GM23248 (cell line): Measurements from ENCODE around the gene TMEM164. TPM values are rescaled to one million over a fixed set of nuclear protein-coding genes. Genes with fewer than 3 reads are reported as not detected.
"Not testable (repeated sequence)": the region's sequence is repeated elsewhere in the genome, so short reads cannot be mapped to it uniquely, and the experiment has no call there.

Experiments used
- DNase-seq: peaks from one replicate; pipeline ENCODE4 v3.0.0-alpha.2; 2015
- H2AFZ ChIP-seq: fragments of 200-600 bp; sonication (generic); 2 replicates; pipeline ENCODE4 v1.6.1; 2016; ENCODE audit warnings: antibody characterized with exemption
- H3F3A ChIP-seq: fragments of 200-600 bp; sonication (generic); 2 replicates; pipeline ENCODE4 v1.6.1; 2016; ENCODE audit warnings: mild to moderate bottlenecking, antibody characterized with exemption, mixed run types; ENCODE audit not compliant: insufficient read depth
- H3K27ac ChIP-seq: fragments of 200-600 bp; sonication (generic); 2 replicates; pipeline ENCODE4 v1.5.1; 2016; ENCODE audit warnings: mild to moderate bottlenecking
- H3K27me3 ChIP-seq: fragments of 200-600 bp; sonication (generic); replicated peaks from 2 replicates; pipeline ENCODE4 v1.6.1; 2016; ENCODE audit warnings: mild to moderate bottlenecking; ENCODE audit not compliant: insufficient read depth
- H3K36me3 ChIP-seq: fragments of 200-600 bp; sonication (generic); 2 replicates; pipeline ENCODE4 v1.6.1; 2016; ENCODE audit warnings: low read depth, mild to moderate bottlenecking
- H3K4me1 ChIP-seq: fragments of 200-600 bp; sonication (generic); 2 replicates; pipeline ENCODE4 v1.6.1; 2016; ENCODE audit warnings: mild to moderate bottlenecking; ENCODE audit not compliant: insufficient read depth
- H3K4me2 ChIP-seq: fragments of 200-600 bp; sonication (generic); one replicate; pipeline ENCODE4 v1.6.1; 2016; ENCODE audit warnings: mild to moderate bottlenecking; ENCODE audit not compliant: unreplicated experiment
- H3K4me3 ChIP-seq: fragments of 200-600 bp; sonication (generic); 2 replicates; pipeline ENCODE4 v1.5.1; 2016; ENCODE audit warnings: mild to moderate bottlenecking
- H3K79me2 ChIP-seq: fragments of 200-600 bp; sonication (generic); 2 replicates; pipeline ENCODE4 v1.6.1; 2016; ENCODE audit warnings: mild to moderate bottlenecking; ENCODE audit not compliant: insufficient read depth
- H3K9ac ChIP-seq: fragments of 200-600 bp; sonication (generic); 2 replicates; pipeline ENCODE4 v1.6.1; 2016; ENCODE audit warnings: mild to moderate bottlenecking
- H3K9me2 ChIP-seq: fragments of 200-600 bp; sonication (generic); 2 replicates; pipeline ENCODE4 v1.6.1; 2016; ENCODE audit warnings: mixed run types, mild to moderate bottlenecking, moderate library complexity; ENCODE audit not compliant: insufficient read depth
- H3K9me3 ChIP-seq: fragments of 200-600 bp; sonication (generic); one replicate; pipeline ENCODE4 v1.6.1; 2017; ENCODE audit warnings: low read depth
- H4K20me1 ChIP-seq: fragments of 200-600 bp; sonication (generic); 2 replicates; pipeline ENCODE4 v1.6.0; 2016; ENCODE audit not compliant: insufficient read depth
- EZH2 ChIP-seq: fragments of 200-600 bp; sonication (generic); IDR thresholded peaks from 2 replicates; pipeline ENCODE4 v1.6.1; 2018; ENCODE audit warnings: antibody characterized with exemption, mild to moderate bottlenecking; ENCODE audit not compliant: insufficient read depth, poor library complexity, severe bottlenecking
- EZH2phosphoT487 ChIP-seq: fragments of 200-600 bp; sonication (generic); IDR thresholded peaks from 2 replicates; pipeline ENCODE4 v1.6.1; 2018; ENCODE audit warnings: antibody characterized with exemption, moderate library complexity, mild to moderate bottlenecking, low read depth; ENCODE audit not compliant: insufficient read depth
- WGBS, 2 experiments: methylation state at CpG; one replicate each; pipeline ENCODE4 v1.1.6; 2015 to 2017; ENCODE audit warnings: low lambda C conversion rate in 2 of 2, low coverage in 1 of 2; ENCODE audit errors: missing lambda C conversion rate in 2 of 2; 5-methylcytosine and 5-hydroxymethylcytosine counted together
- in situ Hi-C: fragments of 300-500 bp; cut with MboI; formaldehyde crosslinking; loops from 2 replicates; pipeline ENCODE4 v1.15.0; 2020
- polyA plus RNA-seq: library from polyadenylated mRNA; unstranded; fragments of >200 nt; fragmentation: Nextera tagmentation; extraction: Ambion mirVana; gene quantifications from 2 replicates; pipeline ENCODE4 v1.2.1, GENCODE V29; 2016
- total RNA-seq: library from RNA; depleted of rRNA; stranded (reverse); fragments of >200 nt; shearing (Covaris generic); gene quantifications from 2 replicates; pipeline ENCODE4 v1.2.3, GENCODE V29; 2014

Gene TMEM164
- total and polyA plus RNA-seq, 2 experiments from 2014 or later = 1.4 to 9.1 TPM

DNA sequence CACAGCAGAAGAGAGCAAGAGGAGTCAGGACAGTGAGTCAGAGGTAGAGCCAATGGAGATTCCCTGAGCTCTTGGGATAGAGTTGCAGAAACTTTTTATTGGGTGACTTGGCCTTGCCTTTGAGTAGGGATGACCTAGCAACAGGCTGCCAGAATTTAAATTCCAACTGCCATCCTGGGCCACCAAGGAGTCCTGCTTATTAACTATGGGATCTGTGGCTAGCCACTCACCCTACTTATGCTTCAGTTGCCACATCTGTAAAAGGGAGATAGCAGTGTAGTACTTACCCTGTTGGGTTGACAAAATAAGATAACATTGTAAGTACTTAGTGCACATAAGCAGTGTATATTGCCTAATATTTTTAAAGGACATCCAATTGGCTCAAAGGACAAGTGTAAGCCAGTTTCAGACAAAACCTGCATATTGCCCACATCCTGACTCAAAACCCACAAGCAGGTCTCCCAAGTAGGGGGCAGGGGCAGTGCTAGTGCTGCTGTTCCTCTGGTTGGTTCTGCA lies 43.5 kb upstream of the TMEM164 start:
- Histone ChIP-seq H3K9ac (no peak overlapping the region), H3K4me3 (no peak overlapping the region), H2AFZ (no peak overlapping the region), H3K9me2 (no peaks in the 10 kb centered on the region), H3K9me3 (no peaks in the 10 kb centered on the region), H3K27me3 (no peaks in the 10 kb centered on the region), H3F3A (no peaks in the 10 kb centered on the region), H3K27ac (no peak overlapping the region), H3K36me3 (no peaks in the 10 kb centered on the region), H3K4me1 (peaks cover 7% of the 10 kb centered on the region; the same call in 1 of the 2 replicates), H3K4me2 (no peak overlapping the region), H4K20me1 (no peaks in the 10 kb centered on the region), H3K79me2 (no peaks in the 10 kb centered on the region)
- DNase-seq = peak; percentile 24
- TF ChIP-seq EZH2phosphoT487 (no peak), EZH2 (no peak)
- in situ Hi-C loops = no loop called here

DNA sequence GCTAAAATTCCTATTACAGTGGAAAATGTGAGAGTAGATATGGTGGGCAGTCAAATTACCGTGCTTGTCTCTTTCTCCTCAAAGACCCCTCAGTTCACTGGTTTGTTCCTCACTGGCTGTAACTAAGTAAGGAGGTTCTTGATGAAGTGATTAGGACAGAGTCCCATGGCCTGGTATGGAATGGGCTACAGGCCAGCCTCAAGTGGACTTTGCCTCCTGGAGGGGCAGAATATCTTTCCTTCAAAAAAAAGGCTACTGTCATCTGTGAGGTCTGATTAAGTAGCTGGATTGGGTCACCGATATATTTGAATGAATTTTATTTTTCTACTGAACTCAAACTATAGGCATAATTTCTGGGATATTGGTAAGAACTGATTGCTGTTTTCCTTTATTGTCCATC lies 38.5 kb upstream of the TMEM164 start:
- Histone ChIP-seq H3K36me3 (no peaks in the 10 kb centered on the region), H3K9me3 (no peaks in the 10 kb centered on the region), H3K4me3 (no peak overlapping the region), H3K27ac (no peak overlapping the region), H2AFZ (no peak overlapping the region), H4K20me1 (no peaks in the 10 kb centered on the region), H3K4me2 (no peak overlapping the region), H3K9me2 (no peaks in the 10 kb centered on the region), H3F3A (no peaks in the 10 kb centered on the region), H3K27me3 (no peaks in the 10 kb centered on the region), H3K79me2 (no peaks in the 10 kb centered on the region), H3K9ac (no peak overlapping the region), H3K4me1 (no peaks in the 10 kb centered on the region)
- 41 to 54% methylated on average over 2 of the region's 2 CpGs for WGBS, 2 experiments
- no peak for TF ChIP-seq EZH2phosphoT487
- no peak for TF ChIP-seq EZH2
- no peak for DNase-seq
- in situ Hi-C loops = no loop called here

DNA sequence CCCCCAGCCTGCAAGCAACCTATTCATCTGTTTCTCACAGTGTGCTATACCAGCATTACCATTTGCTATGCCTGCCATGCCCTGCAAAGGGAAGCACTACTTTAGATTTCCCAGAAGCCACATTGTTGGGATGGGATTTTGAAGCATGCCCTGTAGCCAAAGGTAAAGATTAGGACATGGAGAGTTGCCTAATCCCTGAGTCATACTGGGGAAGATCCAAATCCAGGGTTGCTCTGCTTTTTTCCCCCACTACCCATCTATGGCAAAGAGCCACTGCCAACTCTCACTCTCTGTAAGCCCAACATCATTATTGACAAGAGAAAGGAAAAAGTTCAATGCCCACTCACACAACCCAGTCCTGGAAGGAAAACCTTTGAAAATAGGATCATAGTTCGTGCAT lies 36.7 kb upstream of the TMEM164 start:
- in situ Hi-C loops = no loop called here
- Histone ChIP-seq H3K9me2 (no peaks in the 10 kb centered on the region), H3K4me1 (no peaks in the 10 kb centered on the region), H3K27ac (no peak overlapping the region), H3K4me2 (no peak overlapping the region), H3K4me3 (no peak overlapping the region), H3K9me3 (no peaks in the 10 kb centered on the region), H3K27me3 (no peaks in the 10 kb centered on the region), H3F3A (no peaks in the 10 kb centered on the region), H3K79me2 (no peaks in the 10 kb centered on the region), H3K9ac (no peak overlapping the region), H4K20me1 (no peaks in the 10 kb centered on the region), H2AFZ (no peak overlapping the region), H3K36me3 (no peaks in the 10 kb centered on the region)
- DNase-seq = peak; percentile 30
- 0 to 13% methylated on average over 1 of the region's 1 CpG for WGBS, 2 experiments
- TF ChIP-seq EZH2phosphoT487 = no peak
- TF ChIP-seq EZH2 = no peak

DNA sequence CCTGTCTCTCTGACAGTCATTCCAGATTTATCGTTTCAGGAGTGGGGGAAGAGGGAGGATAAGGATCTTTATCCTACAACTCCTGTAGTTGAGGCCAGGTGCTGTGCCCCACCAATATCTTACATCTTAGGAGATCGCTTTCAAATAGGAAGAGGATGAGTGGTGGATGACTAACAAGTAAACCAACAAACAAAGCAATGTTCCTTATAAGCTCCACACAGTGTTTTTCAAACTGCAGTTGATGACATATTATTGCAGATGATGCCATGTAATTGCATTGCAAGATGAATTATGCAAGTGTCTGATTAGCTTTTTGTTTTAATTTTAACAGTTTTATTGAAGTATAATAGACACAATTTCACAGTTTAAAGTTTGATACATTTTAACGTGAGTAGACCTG lies 35.8 kb upstream of the TMEM164 start:
- WGBS, 2 experiments = 45 to 53% methylated on average over 2 to 3 of the region's 3 CpGs
- Histone ChIP-seq H3K27ac (no peak overlapping the region), H3K9me2 (no peaks in the 10 kb centered on the region), H2AFZ (no peak overlapping the region), H3K4me1 (no peaks in the 10 kb centered on the region), H3K36me3 (no peaks in the 10 kb centered on the region), H3K9ac (no peak overlapping the region), H3K9me3 (no peaks in the 10 kb centered on the region), H3F3A (no peaks in the 10 kb centered on the region), H3K27me3 (no peaks in the 10 kb centered on the region), H4K20me1 (no peaks in the 10 kb centered on the region), H3K4me3 (no peak overlapping the region), H3K79me2 (no peaks in the 10 kb centered on the region), H3K4me2 (no peak overlapping the region)
- in situ Hi-C loops = no loop called here
- peak; percentile 39 for DNase-seq
- TF ChIP-seq EZH2 = no peak
- TF ChIP-seq EZH2phosphoT487 = no peak

DNA sequence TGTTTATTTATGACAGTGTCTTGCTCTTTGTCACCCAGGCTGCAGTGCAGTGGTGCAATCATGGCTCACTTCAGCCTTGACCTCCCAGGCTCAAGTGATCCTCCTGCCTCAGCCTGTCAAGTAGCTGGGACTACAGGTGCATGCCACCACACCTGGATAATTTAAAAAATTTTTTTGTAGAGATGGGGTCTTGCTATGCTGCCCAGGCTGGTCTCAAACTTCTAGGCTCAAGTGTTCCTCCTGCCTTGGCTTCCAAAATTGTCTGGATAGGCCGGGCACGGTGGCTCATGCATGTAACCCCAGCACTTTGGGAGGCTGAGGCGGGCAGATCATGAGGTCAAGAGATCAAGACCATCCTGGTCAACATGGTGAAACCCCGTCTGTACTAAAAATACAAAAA lies 32.1 kb upstream of the TMEM164 start:
- in situ Hi-C loops = not testable (repeated sequence)

More for the DNA sequence above, 32.1 kb upstream of the TMEM164 start:
- DNase-seq, H3K4me3 ChIP-seq, H3K9ac ChIP-seq, H3K27ac ChIP-seq, H4K20me1 ChIP-seq, H3K27me3 ChIP-seq, H2AFZ ChIP-seq, H3K4me2 ChIP-seq, H3K9me3 ChIP-seq, H3K9me2 ChIP-seq, H3K79me2 ChIP-seq, H3K36me3 ChIP-seq, H3F3A ChIP-seq, H3K4me1 ChIP-seq: not testable (repeated sequence)
- 40 to 85% methylated on average over 1 to 4 of the region's 4 CpGs for WGBS, 2 experiments
